Raji (cell line): Measurements from ENCODE around the gene SLC8A3.

Experiments used
- POLR2A ChIP-seq: IDR thresholded peaks from 2 replicates; pipeline ENCODE4 v1.6.1; 2011; ENCODE audit warnings: low read depth, low read length, control low read depth; ENCODE audit not compliant: insufficient read depth

Gene SLC8A3

DNA sequence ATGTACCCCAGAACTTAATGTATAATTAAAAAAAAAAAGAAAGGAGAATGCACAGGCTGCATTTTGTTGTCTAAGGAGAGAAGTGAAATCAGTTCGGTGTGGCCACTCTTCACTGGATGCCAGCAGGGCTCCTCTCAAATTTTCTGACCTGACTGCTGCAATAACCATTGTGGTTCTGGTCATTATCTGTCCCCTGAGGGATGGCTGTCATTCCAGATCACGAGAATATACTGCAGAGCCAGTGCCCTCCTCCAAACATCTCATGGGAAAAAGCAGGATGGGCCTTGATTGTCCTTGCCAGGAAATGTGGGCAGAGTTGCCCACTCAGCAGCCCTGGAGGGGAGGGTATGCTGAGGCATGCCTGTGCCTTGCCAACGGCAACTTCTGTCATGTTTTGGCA lies 139.1 kb downstream of the SLC8A3 start:
- no peak for TF ChIP-seq POLR2A

- no peak for TF ChIP-seq POLR2A
Observed at GRCh38 chr14:70048313-70048654, 140.5 kb downstream of the SLC8A3 start.

DNA sequence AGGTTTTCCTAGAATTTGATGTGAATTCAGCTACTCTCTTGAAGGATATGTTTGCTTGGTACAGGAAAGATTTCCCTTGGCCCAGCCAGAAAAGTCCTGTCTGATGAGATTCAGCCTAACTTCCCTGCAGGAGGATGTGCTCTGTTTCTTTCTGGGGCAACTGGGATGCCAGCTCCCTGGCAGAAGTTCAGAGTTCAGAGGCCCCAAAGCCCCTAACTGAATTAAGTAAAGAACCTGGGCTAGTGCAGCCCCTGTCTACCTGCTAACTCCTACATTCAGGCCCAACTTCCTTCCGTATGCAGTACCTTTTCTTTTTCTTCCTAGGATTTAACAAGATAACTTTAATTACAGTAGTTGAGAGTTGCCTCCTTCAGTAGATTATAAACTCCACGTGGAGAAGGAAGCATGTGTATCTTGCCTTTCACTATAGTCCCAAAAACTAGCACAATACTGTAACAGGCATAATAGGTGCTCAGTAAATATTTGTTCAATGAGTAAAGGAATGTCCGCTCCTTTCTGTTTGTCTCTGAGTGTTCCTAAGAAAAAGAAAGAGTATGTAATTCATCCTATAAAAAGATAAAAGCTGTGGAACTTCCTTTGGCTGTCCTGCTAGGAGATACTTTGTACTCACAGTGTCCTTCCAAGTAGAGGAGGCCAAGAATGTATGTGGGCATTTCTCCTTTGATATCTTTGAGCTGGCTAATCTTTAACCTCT lies 141.0 kb downstream of the SLC8A3 start:
- TF ChIP-seq POLR2A = no peak

DNA sequence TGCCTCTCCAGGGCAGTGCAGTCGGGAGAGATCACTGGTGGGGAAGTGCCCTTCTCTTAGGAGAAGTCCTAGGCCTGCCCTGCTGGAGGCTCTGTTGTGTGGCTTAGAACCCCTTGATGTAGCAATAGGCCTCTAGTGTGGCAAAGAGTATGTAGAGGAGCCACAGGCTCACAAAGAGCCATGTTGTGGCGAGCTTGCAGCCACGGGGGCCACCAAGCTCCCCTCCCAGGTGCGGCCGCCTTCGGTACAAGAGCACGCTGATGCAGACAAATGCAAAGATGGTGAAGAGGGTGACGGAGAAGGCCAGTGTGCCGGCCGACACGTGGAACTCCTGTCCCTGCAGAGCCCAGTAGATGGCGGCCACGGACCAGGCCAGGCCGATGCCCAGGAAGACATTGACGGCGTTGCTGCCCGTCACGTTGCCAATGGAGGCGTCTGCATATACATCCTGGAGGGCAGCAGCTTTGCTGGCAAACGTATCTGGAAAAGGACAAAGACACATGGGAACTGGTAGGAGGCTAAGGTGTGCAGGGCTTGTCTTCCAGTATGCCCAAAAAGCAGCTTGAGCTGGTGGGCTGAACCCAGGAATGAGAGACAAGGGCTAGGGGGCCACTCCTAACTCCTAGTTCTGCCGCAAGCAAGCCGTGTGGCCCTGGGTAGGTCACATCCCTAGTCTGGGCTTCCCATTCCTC lies 142.8 kb downstream of the SLC8A3 start:
- TF ChIP-seq POLR2A = no peak

- TF ChIP-seq POLR2A = no peak
Observed at GRCh38 chr14:70045310-70045709, 143.4 kb downstream of the SLC8A3 start.

GRCh38 chr14:70043001-70043400 lies 145.8 kb downstream of the SLC8A3 start:
- TF ChIP-seq POLR2A = no peak

DNA sequence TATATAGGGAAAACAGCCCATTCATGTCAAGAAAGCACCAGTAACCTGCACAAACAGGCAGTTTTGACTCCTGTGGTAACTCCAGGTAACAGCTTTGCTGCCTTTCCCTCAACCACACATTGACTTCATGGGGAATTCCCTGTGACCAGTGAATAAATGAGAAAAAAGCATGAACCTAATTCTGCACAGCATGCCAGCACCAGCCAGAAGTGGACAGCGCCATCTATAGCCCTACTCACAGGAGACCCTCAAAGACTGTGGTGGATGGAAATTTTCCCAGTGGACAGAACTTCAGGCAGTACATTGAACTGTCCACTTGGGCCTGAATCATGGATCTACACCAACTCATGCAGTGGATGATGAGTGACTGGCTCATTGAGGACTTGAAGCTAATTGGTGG lies 152.1 kb downstream of the SLC8A3 start:
- TF ChIP-seq POLR2A = no peak

DNA sequence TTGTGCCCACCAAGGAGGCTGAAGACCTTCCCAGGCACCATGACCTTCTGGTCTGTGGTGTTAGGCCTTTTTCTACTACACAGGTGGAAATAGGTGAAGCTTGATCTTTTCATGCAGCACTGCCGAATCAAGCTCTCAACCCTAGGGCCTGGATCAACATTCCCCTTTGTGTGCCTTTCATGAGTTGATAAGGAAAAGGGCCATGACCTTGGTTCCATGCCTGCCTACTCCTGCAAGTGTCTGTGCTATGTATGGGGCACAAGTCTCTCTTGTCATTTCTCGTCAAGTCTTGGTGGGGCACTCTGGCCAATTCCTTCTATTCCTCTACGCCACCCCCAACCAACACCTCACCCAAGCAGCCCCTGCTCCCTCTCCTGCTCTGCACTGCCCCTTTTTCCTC lies 154.5 kb downstream of the SLC8A3 start:
- no peak for TF ChIP-seq POLR2A

DNA sequence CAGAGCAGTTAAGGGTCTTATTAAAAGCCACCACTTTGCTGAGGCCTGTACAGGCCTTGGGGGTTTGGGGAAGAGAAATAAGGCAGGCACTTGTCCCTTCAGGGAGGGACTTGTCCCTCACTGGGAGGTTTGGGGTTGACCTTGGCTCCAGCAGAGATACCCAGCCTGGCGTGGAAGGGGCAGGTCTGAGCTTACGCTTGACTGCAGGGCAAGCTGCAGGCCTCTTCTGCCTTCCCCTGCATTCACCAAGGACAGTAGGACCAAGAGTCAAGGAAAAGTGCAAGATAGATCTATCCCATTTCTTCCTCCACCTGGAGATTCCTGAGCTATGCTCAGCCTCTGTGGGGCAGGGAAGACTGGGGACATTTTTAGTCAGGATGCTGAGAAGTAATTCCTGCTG lies 155.2 kb downstream of the SLC8A3 start:
- TF ChIP-seq POLR2A = no peak

DNA sequence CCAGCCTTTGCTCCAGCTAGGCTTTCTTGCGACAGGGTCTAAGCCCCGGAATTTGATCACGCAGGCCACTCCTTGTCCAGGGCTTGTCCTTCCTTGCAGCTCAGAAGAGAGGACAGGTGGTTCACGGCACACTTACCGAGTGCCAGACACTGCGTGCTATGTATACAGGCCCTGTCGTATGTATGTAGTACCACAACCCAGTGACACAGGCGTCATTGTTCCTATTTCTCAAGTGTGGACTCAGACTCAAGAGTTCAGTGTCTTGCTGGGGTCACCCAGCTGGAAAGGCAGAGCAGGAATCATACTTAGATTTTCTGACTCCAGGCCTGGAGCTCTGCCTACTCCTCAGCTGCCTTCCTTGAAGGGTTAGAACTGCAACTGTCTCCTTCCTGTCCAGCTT lies 155.6 kb downstream of the SLC8A3 start:
- TF ChIP-seq POLR2A = no peak

- no peak for TF ChIP-seq POLR2A
Observed at GRCh38 chr14:70032447-70032846, 156.3 kb downstream of the SLC8A3 start.

DNA sequence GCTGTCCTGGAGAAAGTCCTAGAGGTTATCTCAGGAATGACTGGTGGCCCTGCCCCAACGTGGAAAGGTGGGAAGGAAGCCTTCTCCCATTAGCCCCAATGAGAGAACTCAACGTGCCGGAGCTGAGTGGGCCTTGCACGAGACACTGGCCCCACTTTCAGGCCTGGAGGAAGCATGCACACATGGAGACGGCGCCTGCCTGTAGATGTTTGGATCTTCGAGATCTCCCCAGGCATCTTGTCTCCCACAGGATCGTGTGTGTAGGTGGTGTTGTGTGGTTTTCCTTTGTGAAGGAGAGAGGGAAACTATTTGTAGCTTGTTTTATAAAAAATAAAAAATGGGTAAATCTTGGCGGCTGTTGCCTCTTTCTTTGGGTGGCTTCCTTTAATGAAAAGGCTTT lies 156.7 kb downstream of the SLC8A3 start:
- TF ChIP-seq POLR2A = no peak

GRCh38 chr14:70029296-70030132 lies 159.2 kb downstream of the SLC8A3 start:
- no peak for TF ChIP-seq POLR2A

DNA sequence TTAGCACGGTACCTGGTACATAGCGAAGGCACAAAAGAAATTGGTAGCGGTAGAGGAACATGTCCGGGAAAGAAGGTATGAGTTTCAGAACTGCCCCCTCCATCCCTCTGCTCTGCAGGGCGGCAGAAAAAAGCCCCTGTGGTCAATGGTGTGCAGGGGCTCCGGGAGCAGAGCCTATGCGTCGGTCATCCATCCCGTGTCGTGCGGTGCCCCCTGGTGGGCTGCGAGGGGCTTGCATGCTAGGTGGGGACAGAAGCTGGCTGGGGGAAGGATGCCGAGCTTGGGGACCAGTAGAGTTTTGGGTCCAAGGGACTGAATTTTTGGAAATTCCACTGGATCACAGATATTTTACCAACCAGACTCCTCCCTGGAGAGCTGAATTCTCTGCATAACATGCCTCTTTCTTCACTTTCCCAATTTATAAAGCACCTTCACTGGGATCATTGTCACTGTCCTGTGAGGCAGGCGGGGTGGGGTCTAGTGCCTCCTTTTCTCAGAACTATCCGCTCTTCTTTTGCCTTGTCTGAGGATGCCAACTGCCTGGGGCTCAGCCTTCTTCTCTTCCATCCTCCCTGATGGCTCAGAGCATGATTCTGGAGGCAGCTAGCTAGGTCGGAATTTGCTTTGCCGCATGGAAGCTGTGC lies 160.8 kb downstream of the SLC8A3 start:
- no peak for TF ChIP-seq POLR2A

GRCh38 chr14:70023871-70024270 lies 164.9 kb downstream of the SLC8A3 start:
- no peak for TF ChIP-seq POLR2A

- TF ChIP-seq POLR2A = no peak
Observed at GRCh38 chr14:70022771-70023445, 165.8 kb downstream of the SLC8A3 start.
